Ecto neural progenitor cell (in vitro differentiated cells): ENCODE results near the gene BECN2.

ENCODE experiments used
- DNase-seq: peaks from one replicate; pipeline ENCODE4 v3.0.0-alpha.2; 2018; ENCODE audit warnings: low spot score

BECN2 gene

GRCh38 chr1:241957692-241958494, at the start of gene BECN2:
Gene BECN2 (plus strand): TSS chr1:241957767. CDS start chr1:241957767, 0 bp downstream.
- DNase-seq, result no peak

- DNase-seq, result no peak
Observed at GRCh38 chr1:241916196-241916595, 41.4 kb upstream of the BECN2 start.

- DNase-seq, result no peak
Observed at GRCh38 chr1:241917487-241917886, 40.1 kb upstream of the BECN2 start.

- no peak for DNase-seq
Observed at GRCh38 chr1:241918879-241919278, 38.7 kb upstream of the BECN2 start.

- no peak for DNase-seq
Observed at GRCh38 chr1:241924080-241924808, 33.3 kb upstream of the BECN2 start.

DNA sequence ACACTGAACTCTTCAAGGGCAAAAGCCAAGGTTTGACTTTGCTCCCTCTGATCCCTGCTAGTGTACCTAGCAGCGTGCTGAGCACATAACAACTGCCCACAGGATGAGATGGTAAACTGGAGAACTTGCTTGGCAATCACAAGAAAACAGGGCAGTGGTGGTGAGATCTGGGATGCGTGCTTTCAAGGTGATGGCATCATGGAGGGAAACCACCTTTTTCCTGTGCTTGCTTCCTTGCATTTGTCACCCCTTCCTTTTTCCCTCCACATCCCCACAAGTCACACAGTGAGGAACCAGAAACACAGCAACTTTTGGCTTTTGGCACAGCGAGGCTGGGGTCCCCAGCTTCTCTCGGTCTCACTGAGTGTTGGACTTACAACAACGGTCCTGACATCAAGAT, 31.4 kb upstream of the BECN2 start:
- DNase-seq, result no peak

GRCh38 chr1:241927321-241927720, 30.2 kb upstream of the BECN2 start:
- DNase-seq, result no peak

- peak; percentile 57 for DNase-seq
Observed at GRCh38 chr1:241932845-241933244, 24.7 kb upstream of the BECN2 start.

- peak; percentile 77 for DNase-seq
Observed at GRCh38 chr1:241934201-241934848, 23.2 kb upstream of the BECN2 start.

GRCh38 chr1:241934866-241935265, 22.7 kb upstream of the BECN2 start:
- DNase-seq, result no peak

- no peak for DNase-seq
Observed at GRCh38 chr1:241939798-241940197, 17.8 kb upstream of the BECN2 start.

DNA sequence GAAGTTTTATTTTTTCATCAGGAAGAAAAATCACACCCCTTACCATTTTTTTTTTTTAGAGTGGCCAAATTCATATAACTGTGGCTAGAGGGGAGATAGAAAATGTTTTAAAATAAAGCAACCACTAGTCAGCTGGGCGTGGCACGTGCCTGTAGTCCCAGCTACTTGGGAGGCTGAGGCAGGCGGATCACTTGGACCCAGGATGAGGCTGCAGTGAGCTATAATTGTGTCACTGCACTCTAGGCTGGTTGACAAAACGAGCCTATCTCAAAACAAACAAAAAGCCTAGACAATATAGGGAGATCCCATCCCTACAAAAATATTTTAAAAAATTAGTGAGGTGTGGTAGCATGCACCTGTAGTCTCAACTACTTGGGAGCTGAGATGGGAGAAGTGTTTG, 14.8 kb upstream of the BECN2 start:
- DNase-seq, result no peak

GRCh38 chr1:241944300-241944699, 13.3 kb upstream of the BECN2 start:
- no peak for DNase-seq

- no peak for DNase-seq
Observed at GRCh38 chr1:241947354-241947753, 10.2 kb upstream of the BECN2 start.

- DNase-seq, result no peak
Observed at GRCh38 chr1:241950390-241950789, 7.2 kb upstream of the BECN2 start.

- DNase-seq, result no peak
Observed at GRCh38 chr1:241962153-241962552, 4.6 kb downstream of the BECN2 start.

GRCh38 chr1:241963722-241964121, 6.2 kb downstream of the BECN2 start:
- no peak for DNase-seq

- no peak for DNase-seq
Observed at GRCh38 chr1:241964550-241965282, 7.1 kb downstream of the BECN2 start.

DNA sequence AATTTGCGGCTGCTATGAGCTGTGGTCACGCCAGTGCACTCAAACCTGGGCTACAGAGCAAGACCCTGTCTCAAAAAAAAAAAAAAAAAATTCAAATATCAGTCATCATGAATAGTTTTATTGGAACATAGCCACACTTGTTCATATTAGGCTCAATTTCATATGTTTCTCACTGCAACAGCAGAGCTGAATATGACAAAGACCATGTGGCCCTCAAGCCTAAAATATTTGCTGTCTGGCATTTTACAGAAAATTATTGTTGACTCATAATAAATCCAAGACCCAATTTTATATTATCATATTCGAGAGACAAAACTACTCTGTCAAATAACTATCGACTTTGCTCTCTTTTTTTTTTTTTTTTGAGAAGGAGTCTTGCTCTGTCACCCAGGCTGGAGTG, 11.0 kb downstream of the BECN2 start:
- no peak for DNase-seq

- peak; percentile 78 for DNase-seq
Observed at GRCh38 chr1:241972703-241973369, 15.3 kb downstream of the BECN2 start.

DNA sequence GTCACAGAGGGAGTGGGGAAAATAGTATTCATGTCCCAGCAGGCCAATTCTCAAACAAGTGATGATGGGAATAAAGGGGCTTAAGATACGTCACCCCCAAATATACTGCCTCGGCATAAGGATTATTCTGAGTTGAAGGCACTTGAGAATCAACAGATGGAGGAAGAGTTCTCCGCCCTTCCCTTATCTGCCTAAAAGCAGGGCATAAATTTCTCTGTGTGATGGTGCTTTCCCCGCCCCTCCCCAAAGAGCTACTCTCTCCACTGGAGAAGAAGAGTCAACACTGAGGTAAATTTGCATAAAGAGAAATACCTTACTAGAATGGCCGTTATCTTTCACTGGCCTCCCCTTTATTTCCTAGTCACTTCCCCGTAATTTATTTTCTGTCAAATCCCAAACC, 18.7 kb downstream of the BECN2 start:
- DNase-seq, result no peak

GRCh38 chr1:241979071-241979470, 21.5 kb downstream of the BECN2 start:
- DNase-seq, result no peak
